ENCODE results near the gene LMF1.

LMF1 gene

GRCh38 chr16:927406-927805 is 43.4 kb downstream of the LMF1 start:
- DNase-seq: no peak

GRCh38 chr16:926715-927114 is 44.1 kb downstream of the LMF1 start:
- DNase-seq: no peak

- no peak for DNase-seq
Measured at GRCh38 chr16:924806-925205, 46.0 kb downstream of the LMF1 start.

GRCh38 chr16:924063-924462 is 46.7 kb downstream of the LMF1 start:
- no peak for DNase-seq

- no peak for DNase-seq
Measured at GRCh38 chr16:923184-923583, 47.6 kb downstream of the LMF1 start.

GRCh38 chr16:922051-922450 is 48.7 kb downstream of the LMF1 start:
- DNase-seq: no peak

- DNase-seq: no peak
Measured at GRCh38 chr16:921321-921905, 49.4 kb downstream of the LMF1 start.

- no peak for DNase-seq
Measured at GRCh38 chr16:920717-921116, 50.1 kb downstream of the LMF1 start.

- DNase-seq: no peak
Measured at GRCh38 chr16:920051-920681, 50.6 kb downstream of the LMF1 start.

GRCh38 chr16:919658-920050 is 51.1 kb downstream of the LMF1 start:
- no peak for DNase-seq

GRCh38 chr16:918741-919657 is 51.8 kb downstream of the LMF1 start:
- DNase-seq: no peak

GRCh38 chr16:918068-918467 is 52.7 kb downstream of the LMF1 start:
- DNase-seq: no peak

- no peak for DNase-seq
Measured at GRCh38 chr16:917591-918061, 53.2 kb downstream of the LMF1 start.

GRCh38 chr16:916035-916799 is 54.6 kb downstream of the LMF1 start:
- DNase-seq: no peak

- DNase-seq: no peak
Measured at GRCh38 chr16:915546-915945, 55.2 kb downstream of the LMF1 start.

GRCh38 chr16:914440-914839 is 56.3 kb downstream of the LMF1 start:
- DNase-seq: no peak

- DNase-seq: no peak
Measured at GRCh38 chr16:913817-914439, 56.9 kb downstream of the LMF1 start.

GRCh38 chr16:912684-913613 is 57.8 kb downstream of the LMF1 start:
- peak; percentile 1 for DNase-seq

- DNase-seq: no peak
Measured at GRCh38 chr16:912322-912683, 58.5 kb downstream of the LMF1 start.

- DNase-seq: no peak
Measured at GRCh38 chr16:911604-912321, 59.0 kb downstream of the LMF1 start.

GRCh38 chr16:911101-911500 is 59.7 kb downstream of the LMF1 start:
- DNase-seq: no peak
